H1 (cell line): ENCODE measurements around the gene GIPC1. TPM values are rescaled to one million over a fixed set of nuclear protein-coding genes. Genes with fewer than 3 reads are reported as not detected.
A peak's percentile ranks its signal among the peaks of the same experiment; 100 is the strongest.

Experiments used
- CTCF ChIA-PET: fragments of 300-600 bp; sonication (Branson Sonifier 250); formaldehyde crosslinking; loops from one replicate; lab custom pipeline; 2021; ENCODE audit not compliant: partially characterized antibody; lab: Charles Lee
- POLR2A ChIA-PET: fragments of 300-600 bp; sonication (Branson Sonifier 250); formaldehyde crosslinking; loops from one replicate; lab custom pipeline; 2021; ENCODE audit warnings: inconsistent platforms; ENCODE audit not compliant: partially characterized antibody; lab: Charles Lee
- DNase-seq, 2 experiments: peaks; one replicate each; pipeline versions ENCODE4 v3.0.0 to v3.0.0-alpha.2; 2010 to 2022; ENCODE audit warnings: low spot score in 2 of 2, low read depth in 1 of 2, mixed read lengths in 1 of 2
- FAIRE-seq: peaks from 2 replicates; lab custom pipeline; 2011; peaks lifted over from hg19 to GRCh38; lab: Jason Lieb, UNC
- H2AFZ ChIP-seq: 2 replicates; pipeline ENCODE4 v1.8.1; 2012; ENCODE audit warnings: low read length, inconsistent platforms
- H2AK5ac ChIP-seq: 2 replicates; pipeline ENCODE4 v1.6.1; 2013; ENCODE audit warnings: low read depth, low read length
- H2BK120ac ChIP-seq: replicated peaks from 2 replicates; pipeline ENCODE3; 2013; ENCODE audit warnings: low read depth, low read length, inconsistent platforms
- H2BK12ac ChIP-seq: 2 replicates; pipeline ENCODE4 v1.6.1; 2013; ENCODE audit warnings: low read depth, low read length
- H2BK15ac ChIP-seq: 2 replicates; pipeline ENCODE4 v1.6.1; 2013; ENCODE audit warnings: low read length
- H2BK20ac ChIP-seq: 2 replicates; pipeline ENCODE4 v1.6.1; 2013; ENCODE audit warnings: low read length
- H2BK5ac ChIP-seq: 2 replicates; pipeline ENCODE4 v1.6.1; 2013; ENCODE audit warnings: low read depth, low read length
- H3K14ac ChIP-seq: 2 replicates; pipeline ENCODE4 v1.6.1; 2013; ENCODE audit warnings: inconsistent platforms; ENCODE audit not compliant: insufficient read length
- H3K18ac ChIP-seq: 2 replicates; pipeline ENCODE4 v1.6.1; 2013; ENCODE audit warnings: low read length; ENCODE audit errors: extremely low read depth
- H3K23ac ChIP-seq: 2 replicates; pipeline ENCODE4 v1.6.1; 2013; ENCODE audit warnings: inconsistent platforms; ENCODE audit not compliant: insufficient read length
- H3K23me2 ChIP-seq: 2 replicates; pipeline ENCODE4 v1.6.1; 2013; ENCODE audit warnings: low read depth, low read length
- H3K27ac ChIP-seq: 2 replicates; pipeline ENCODE4 v1.6.1; 2011; ENCODE audit warnings: low read depth, low read length, inconsistent platforms
- H3K27me3 ChIP-seq, 4 experiments: replicated peaks in 1 of 4; 1 replicate in 1 of 4; 2 replicates in 3 of 4; pipeline versions ENCODE4 v1.6.1 to v1.8.1; 2011 to 2013; ENCODE audit warnings: low read length in 3 of 4, mild to moderate bottlenecking in 3 of 4, inconsistent platforms in 2 of 4, mixed read lengths in 2 of 4, moderate library complexity in 1 of 4; ENCODE audit not compliant: control insufficient read depth in 3 of 4, insufficient read depth in 3 of 4; ENCODE audit errors: extremely low read depth in 1 of 4
- H3K36me3 ChIP-seq, 4 experiments: 2 replicates each; pipeline versions ENCODE4 v1.6.1 to v1.8.1; 2011 to 2013; ENCODE audit warnings: mild to moderate bottlenecking in 4 of 4, low read length in 3 of 4, moderate library complexity in 2 of 4, control low read depth in 1 of 4, inconsistent platforms in 1 of 4; ENCODE audit not compliant: insufficient read depth in 4 of 4, control insufficient read depth in 2 of 4
- H3K4ac ChIP-seq: replicated peaks from 2 replicates; pipeline ENCODE3; 2013; ENCODE audit warnings: low read length, low read depth, mixed read lengths, inconsistent platforms; ENCODE audit not compliant: insufficient read length
- H3K4me1 ChIP-seq, 4 experiments: replicated peaks in 1 of 4; 1 replicate in 1 of 4; 2 replicates in 3 of 4; pipeline versions ENCODE4 v1.6.1 to v1.8.1; 2011 to 2013; ENCODE audit warnings: low read length in 3 of 4, inconsistent platforms in 2 of 4, mixed read lengths in 1 of 4; ENCODE audit not compliant: insufficient read depth in 4 of 4, control insufficient read depth in 3 of 4
- H3K4me2 ChIP-seq, 2 experiments: 2 replicates each; pipeline versions ENCODE4 v1.6.1 to v1.8.1; 2011 to 2013; ENCODE audit warnings: low read depth in 2 of 2, low read length in 2 of 2, control low read depth in 1 of 2, inconsistent platforms in 1 of 2, mild to moderate bottlenecking in 1 of 2; ENCODE audit not compliant: insufficient read depth in 1 of 2
- H3K4me3 ChIP-seq, 4 experiments: fragments of 200-600, 300-600 bp in 1 of 4; sonication (generic), shearing (Covaris generic), sonication (Bioruptor Twin) in 1 of 4; 2 replicates each; pipeline versions ENCODE4 v1.5.1 to v1.8.1; 2011 to 2016; ENCODE audit warnings: low read length in 4 of 4, low read depth in 3 of 4, control low read depth in 2 of 4, inconsistent platforms in 2 of 4, mild to moderate bottlenecking in 2 of 4, mixed read lengths in 1 of 4, moderate library complexity in 1 of 4; ENCODE audit not compliant: insufficient read depth in 2 of 4; ENCODE audit errors: extremely low read depth in 1 of 4
- H3K56ac ChIP-seq: replicated peaks from 2 replicates; pipeline ENCODE3; 2013; ENCODE audit warnings: low read depth, mild to moderate bottlenecking, mixed read lengths, low read length, inconsistent platforms; ENCODE audit not compliant: insufficient read length
- H3K79me1 ChIP-seq: 2 replicates; pipeline ENCODE4 v1.6.1; 2013; ENCODE audit warnings: low read depth, low read length, control low read depth
- H3K79me2 ChIP-seq, 2 experiments: 2 replicates each; pipeline versions ENCODE4 v1.6.1 to v1.8.1; 2012 to 2013; ENCODE audit warnings: low read length in 2 of 2, mild to moderate bottlenecking in 2 of 2, inconsistent platforms in 1 of 2; ENCODE audit not compliant: insufficient read depth in 2 of 2, control insufficient read depth in 1 of 2
- H3K9ac ChIP-seq, 4 experiments: replicated peaks in 1 of 4; 1 replicate in 1 of 4; 2 replicates in 3 of 4; pipeline versions ENCODE4 v1.6.1 to v1.8.1; 2011 to 2013; ENCODE audit warnings: low read depth in 3 of 4, low read length in 3 of 4, control low read depth in 2 of 4, mild to moderate bottlenecking in 2 of 4, moderate library complexity in 2 of 4, inconsistent platforms in 1 of 4; ENCODE audit errors: extremely low read depth in 1 of 4
- H3K9me3 ChIP-seq, 2 experiments: 2 replicates each; pipeline versions ENCODE4 v1.6.1 to v1.8.1; 2012 to 2013; ENCODE audit warnings: mild to moderate bottlenecking in 2 of 2, moderate library complexity in 2 of 2, control low read depth in 1 of 2, inconsistent platforms in 1 of 2, low read depth in 1 of 2, low read length in 1 of 2, mixed read lengths in 1 of 2; ENCODE audit not compliant: insufficient read depth in 2 of 2
- H4K20me1 ChIP-seq, 2 experiments: replicated peaks in 1 of 2; 2 replicates each; pipeline versions ENCODE3 to v1.8.1; 2011 to 2013; ENCODE audit warnings: inconsistent platforms in 2 of 2, low read length in 2 of 2, mild to moderate bottlenecking in 1 of 2; ENCODE audit not compliant: insufficient read depth in 2 of 2, control insufficient read depth in 1 of 2
- H4K5ac ChIP-seq: 2 replicates; pipeline ENCODE4 v1.6.1; 2013; ENCODE audit warnings: low read length, low read depth, mixed read lengths, inconsistent platforms; ENCODE audit not compliant: insufficient read length
- H4K8ac ChIP-seq: 2 replicates; pipeline ENCODE4 v1.8.0; 2013; ENCODE audit warnings: mild to moderate bottlenecking, moderate library complexity, low read length, inconsistent platforms; ENCODE audit not compliant: insufficient read depth; ENCODE audit errors: extremely low read depth
- H4K91ac ChIP-seq: replicated peaks from 2 replicates; pipeline ENCODE3; 2013; ENCODE audit warnings: low read length, mixed read lengths, inconsistent platforms; ENCODE audit not compliant: insufficient read length
- CBX8 ChIP-seq: fragments of 300-800, 300-1000 bp; sonication (generic); IDR thresholded peaks from 2 replicates; pipeline ENCODE4 v1.7.1; 2016; ENCODE audit warnings: low read depth, low read length, borderline replicate concordance
- KDM1A ChIP-seq: fragments of 200-600, 300-600 bp; sonication (generic); IDR thresholded peaks from 2 replicates; pipeline ENCODE4 v1.7.1; 2016; ENCODE audit warnings: mild to moderate bottlenecking, low read length, borderline replicate concordance
- SP4 ChIP-seq: IDR thresholded peaks from 2 replicates; pipeline ENCODE4 v1.6.1; 2012; ENCODE audit warnings: low read length, inconsistent platforms
- SRF ChIP-seq: IDR thresholded peaks from 2 replicates; pipeline ENCODE4 v1.6.1; 2011; ENCODE audit warnings: mild to moderate bottlenecking, low read depth, low read length, moderate library complexity
- TCF12 ChIP-seq: IDR thresholded peaks from 2 replicates; pipeline ENCODE4 v1.6.1; 2011; ENCODE audit warnings: low read depth, mild to moderate bottlenecking, low read length
- USF2 ChIP-seq: IDR thresholded peaks from 2 replicates; pipeline ENCODE4 v1.6.1; 2011; ENCODE audit warnings: low read length, improper control_type of control experiment
- YY1 ChIP-seq: IDR thresholded peaks from 2 replicates; pipeline ENCODE4 v1.6.1; 2011; ENCODE audit warnings: low read depth, mild to moderate bottlenecking, low read length
- ZNF274 ChIP-seq: IDR thresholded peaks from 2 replicates; pipeline ENCODE4 v1.7.0; 2012; ENCODE audit warnings: low read length, borderline replicate concordance; ENCODE audit errors: extremely low read depth
- WGBS, 2 experiments: shearing (Covaris generic) in 1 of 2; methylation state at CpG; one replicate each; pipeline versions ENCODE4 v1.1.6 to v1.1.7; 2013 to 2015; ENCODE audit warnings: low lambda C conversion rate in 2 of 2, mixed read lengths in 2 of 2, inconsistent platforms in 1 of 2, low coverage in 1 of 2, missing lambda C conversion rate in 1 of 2; ENCODE audit not compliant: insufficient replicate concordance in 2 of 2, insufficient coverage in 1 of 2, insufficient read length in 1 of 2; ENCODE audit errors: extremely low coverage in 1 of 2, missing lambda C conversion rate in 1 of 2; 5-methylcytosine and 5-hydroxymethylcytosine counted together
- polyA plus RNA-seq, 7 experiments: library from polyadenylated mRNA; depleted of rRNA in 3 of 7; stranded (reverse) in 5 of 7; unstranded in 2 of 7; fragments of >200 nt in 5 of 7; fragments of 200-250 nt in 2 of 7; gene quantifications; 1 replicate in 5 of 7; 2 replicates in 1 of 7; 4 replicates in 1 of 7; pipeline versions ENCODE4 v1.2.1 to v1.2.3, GENCODE V29; 2011 to 2013; ENCODE audit warnings: missing spikeins in 2 of 7, mixed read lengths in 2 of 7
- total RNA-seq: library from RNA; stranded (reverse); fragmentation: NEBNext Ultra II Directional; extraction: Animal tissue kit (Norgen Biotek cat#: 25700); gene quantifications from 2 replicates; pipeline ENCODE4 v1.2.1, GENCODE V29; 2021

The GIPC1 gene
- total and polyA plus RNA-seq, 2 of the 8 experiments (the other 6 are each of a cell fraction or from before 2014, with no cell fraction given) = 65.6 to 72.0 TPM

- Histone ChIP-seq H3K18ac (no peak overlapping the region), H2BK5ac (no peak overlapping the region), H2BK20ac (no peak overlapping the region), H4K8ac (no peak overlapping the region), H3K4me1 (peaks cover 0 to 11% (median 3%) of the 10 kb centered on the region in 4 experiments; a peak in 5 of 7 replicates), H3K9ac (no peak overlapping the region; a peak in 1 of 7 replicates), H3K23me2 (no peaks in the 10 kb centered on the region; the same call in 1 of the 2 replicates), H3K79me1 (peaks cover 17% of the 10 kb centered on the region), H2BK15ac (no peak overlapping the region), H2AK5ac (no peak overlapping the region), H2BK12ac (no peak overlapping the region), H3K9me3 (no peaks in the 10 kb centered on the region), H3K4me2 (no peak overlapping the region), H3K4me3 (no peak overlapping the region), H4K91ac (no peak overlapping the region), H4K20me1 (peaks cover 9 to 16% of the 10 kb centered on the region in 2 experiments), H3K56ac (no peak overlapping the region), H2AFZ (no peak overlapping the region), H3K27me3 (no peaks in the 10 kb centered on the region), H3K14ac (no peak overlapping the region), H3K27ac (no peak overlapping the region), H3K79me2 (peaks cover 0 to 44% of the 10 kb centered on the region in 2 experiments; a peak in 2 of 4 replicates), H4K5ac (no peak overlapping the region), H2BK120ac (no peak overlapping the region), H3K36me3 (peaks cover 3 to 13% (median 7%) of the 10 kb centered on the region in 4 experiments; a peak in 6 of 8 replicates), H3K4ac (no peak overlapping the region), H3K23ac (no peak overlapping the region)
- ChIA-PET POLR2A (interaction anchor here (0.6 to 1.1 kb wide), 3 partner anchors 23 to 1683 kb away, joined by 3 read pairs; partner anchors contain the start of gene PTGER1), CTCF (interaction anchor here (0.5 to 1.6 kb wide), 4 partner anchors 10 to 437 kb away, joined by 3 to 6 read pairs (median 3); no protein-coding TSS in a partner anchor)
- DNase-seq (no peak), FAIRE-seq (no peak)
- TF ChIP-seq CBX8 (no peak), SP4 (no peak), SRF (no peak), ZNF274 (no peak), USF2 (no peak), YY1 (no peak), TCF12 (no peak), KDM1A (peak; percentile 69; the same call in 1 of the 2 replicates)
- 94% methylated on average over 7 of the region's 7 CpGs; no CpG with 5 or more reads in 1 of the 2 experiments for WGBS, 2 experiments
Measured at GRCh38 chr19:14437578-14438140, 58.3 kb downstream of the GIPC1 start.
